T-cell (primary cell): ENCODE measurements around the gene KEL. TPM values are rescaled to one million over a fixed set of nuclear protein-coding genes. Genes with fewer than 3 reads are reported as not detected.
A peak's percentile ranks its signal among the peaks of the same experiment; 100 is the strongest.

Experiments
- ATAC-seq, 4 experiments: fragments of 200-7000 bp in 3 of 4; fragments of 150-1000 bp in 1 of 4; cut with Tn5 transposase; replicated peaks in 1 of 4; 1 replicate in 3 of 4; 2 replicates in 1 of 4; pipeline ENCODE4 v1.10.0; 2021; ENCODE audit warnings: moderate library complexity in 3 of 4, mild to moderate bottlenecking in 2 of 4, moderate number of reproducible peaks in 1 of 4
- CTCF ChIA-PET, 2 donors: fragments of 300-600 bp; sonication (Branson Sonifier 250); formaldehyde crosslinking; loops; one replicate each; lab custom pipeline; 2022; ENCODE audit warnings: antibody characterized with exemption in 2 of 2; lab: Charles Lee
- POLR2A ChIA-PET, 2 donors: fragments of 300-600 bp; sonication (Branson Sonifier 250); formaldehyde crosslinking; loops; one replicate each; lab custom pipeline; 2022; ENCODE audit warnings: antibody characterized with exemption in 2 of 2; lab: Charles Lee
- DNase-seq, 35 experiments: peaks; one replicate each; pipeline versions ENCODE4 v3.0.0 to v3.0.0-alpha.2; 2013 to 2023
- H3K27ac ChIP-seq: one replicate; pipeline ENCODE4 v1.5.1; 2013; ENCODE audit warnings: low read length
- H3K27me3 ChIP-seq, 2 experiments: replicated peaks in 1 of 2; 1 replicate in 1 of 2; 2 replicates in 1 of 2; pipeline versions ENCODE4 v1.6.1 to v1.7.0; 2013; ENCODE audit warnings: low read length in 1 of 2, mixed read lengths in 1 of 2; ENCODE audit not compliant: control insufficient read depth in 2 of 2, insufficient read depth in 2 of 2; ENCODE audit errors: extremely low read depth in 1 of 2
- H3K36me3 ChIP-seq, 2 donors: 1 replicate in 1 of 2; 2 replicates in 1 of 2; pipeline versions ENCODE4 v1.6.1 to v1.7.0; 2013; ENCODE audit warnings: low read length in 1 of 2; ENCODE audit not compliant: control insufficient read depth in 2 of 2, insufficient read depth in 1 of 2; ENCODE audit errors: extremely low read depth in 1 of 2
- H3K4me1 ChIP-seq, 2 experiments: 1 replicate in 1 of 2; 2 replicates in 1 of 2; pipeline versions ENCODE4 v1.6.1 to v1.7.0; 2013; ENCODE audit warnings: low read length in 2 of 2, mixed read lengths in 1 of 2; ENCODE audit not compliant: insufficient read depth in 2 of 2, control insufficient read depth in 1 of 2; ENCODE audit errors: extremely low read depth in 1 of 2
- H3K4me3 ChIP-seq, 2 donors: 1 replicate in 1 of 2; 2 replicates in 1 of 2; pipeline versions ENCODE4 v1.5.1 to v1.7.0; 2013; ENCODE audit warnings: mild to moderate bottlenecking in 2 of 2, low read length in 1 of 2, moderate library complexity in 1 of 2; ENCODE audit not compliant: control insufficient read depth in 1 of 2; ENCODE audit errors: extremely low read depth in 1 of 2
- H3K9me3 ChIP-seq: 2 replicates; pipeline ENCODE4 v1.7.0; 2013
- H3K27ac Mint-ChIP-seq, 2 donors: one replicate each; pipeline ENCODE4 v1.8.0; 2020 to 2021; ENCODE audit warnings: mild to moderate bottlenecking in 2 of 2, mixed read lengths in 2 of 2
- H3K27me3 Mint-ChIP-seq, 2 donors: one replicate each; pipeline ENCODE4 v1.8.0; 2021 to 2022; ENCODE audit warnings: mixed read lengths in 2 of 2
- H3K36me3 Mint-ChIP-seq: one replicate; pipeline ENCODE4 v1.8.0; 2021; ENCODE audit warnings: mixed read lengths
- H3K4me1 Mint-ChIP-seq, 3 donors: one replicate each; pipeline ENCODE4 v1.8.0; 2020 to 2022; ENCODE audit warnings: mixed read lengths in 3 of 3, mild to moderate bottlenecking in 1 of 3
- H3K4me3 Mint-ChIP-seq, 3 donors: one replicate each; pipeline ENCODE4 v1.8.0; 2020 to 2022; ENCODE audit warnings: mild to moderate bottlenecking in 3 of 3, mixed read lengths in 3 of 3, moderate library complexity in 3 of 3
- H3K9me3 Mint-ChIP-seq, 3 donors: one replicate each; pipeline ENCODE4 v1.8.0; 2020 to 2022; ENCODE audit warnings: mixed read lengths in 3 of 3
- WGBS: methylation state at CpG from one replicate; pipeline ENCODE4 v1.1.5; 2013; ENCODE audit warnings: missing lambda C conversion rate; ENCODE audit not compliant: insufficient coverage; 5-methylcytosine and 5-hydroxymethylcytosine counted together
- total RNA-seq, 35 experiments: library from RNA in 6 of 35; stranded (reverse) in 6 of 35; fragments of 120-200 nt in 1 of 35; gene quantifications; one replicate each; pipeline versions ENCODE4 v1.2.1 to v1.2.4 and lab custom pipeline; 2013 to 2026

The KEL gene
- under 1 TPM; 0.14 to 0.82 (median 0.28) TPM for total RNA-seq
- total RNA-seq (2013): 0.07 TPM
- 0 to 0.56 (median 0.09) reads per million in 29 experiments for total RNA-seq (lab: John Stamatoyannopoulos, UW)

GRCh38 chr7:142961973-142962926 is at the start of gene KEL:
KEL (minus strand) TSS chr7:142962363; CDS start chr7:142962206, 157 bp downstream.
- H3K36me3 ChIP-seq: no peaks in the 10 kb centered on the region
- Mint-ChIP-seq H3K27ac (no peak within 1 kb of the TSS), H3K36me3 (no peaks in the 10 kb centered on the region), H3K4me3 (no peak within 1 kb of the TSS), H3K4me1 (no peaks in the 10 kb centered on the region), H3K9me3 (no peaks in the 10 kb centered on the region), H3K27me3 (peaks cover 23 to 44% of the 10 kb centered on the region in 2 donors)
- no peak within 1 kb of the TSS for H3K4me3 ChIP-seq
- H3K27me3 ChIP-seq: peaks cover 0 to 30% of the 10 kb centered on the region in 2 experiments
- H3K27ac ChIP-seq: no peak within 1 kb of the TSS
- WGBS: 70% methylated on average over 6 of the region's 9 CpGs
- no peaks in the 10 kb centered on the region for H3K9me3 ChIP-seq
- H3K4me1 ChIP-seq: no peaks in the 10 kb centered on the region
- ATAC-seq (no peak), DNase-seq (no peak)
- ChIA-PET CTCF (interaction anchor here in 1 of 2 donors (1.3 kb wide), 1 partner anchor 10 kb away, joined by 4 read pairs; no protein-coding TSS in a partner anchor), POLR2A (no interaction called here)

GRCh38 chr7:143008007-143008901 is 46.1 kb upstream of the KEL start:
- POLR2A ChIA-PET: no interaction called here
- CTCF ChIA-PET: interaction anchor here (0.5 to 10.2 kb wide), 19 partner anchors 9 to 681 kb away, joined by 3 to 111 read pairs (median 3); no protein-coding TSS in a partner anchor
- H3K27ac Mint-ChIP-seq: no peak overlapping the region
- Histone ChIP-seq H3K27ac (no peak overlapping the region), H3K9me3 (no peaks in the 10 kb centered on the region), H3K4me3 (no peak overlapping the region), H3K4me1 (peaks cover under 1 to 2% of the 10 kb centered on the region in 2 experiments), H3K27me3 (peaks cover 0 to 7% of the 10 kb centered on the region in 2 experiments), H3K36me3 (no peaks in the 10 kb centered on the region)
- DNase-seq (peak; percentile 48 to 91 (median 75)), ATAC-seq (peak; percentile 85 to 94 (median 90))
- H3K36me3 Mint-ChIP-seq: no peaks in the 10 kb centered on the region
- peaks cover 4 to 7% (median 5%) of the 10 kb centered on the region in 3 donors for H3K4me1 Mint-ChIP-seq
- WGBS: 61% methylated on average over 18 of the region's 24 CpGs
- H3K4me3 Mint-ChIP-seq: no peak overlapping the region
- no peaks in the 10 kb centered on the region for H3K9me3 Mint-ChIP-seq
- H3K27me3 Mint-ChIP-seq: peaks cover 5 to 10% of the 10 kb centered on the region in 2 donors

- CTCF ChIA-PET: interaction anchor here (0.6 to 10.2 kb wide), 14 partner anchors 9 to 692 kb away, joined by 3 to 111 read pairs (median 4); no protein-coding TSS in a partner anchor
- ATAC-seq: no peak
- POLR2A ChIA-PET: no interaction called here
- Histone ChIP-seq H3K27ac (no peak overlapping the region), H3K4me3 (no peak overlapping the region), H3K9me3 (peaks cover 3% of the 10 kb centered on the region), H3K36me3 (no peaks in the 10 kb centered on the region), H3K27me3 (peaks cover 0 to 7% of the 10 kb centered on the region in 2 experiments), H3K4me1 (peaks cover 2 to 5% of the 10 kb centered on the region in 2 experiments)
- no peak overlapping the region for H3K4me3 Mint-ChIP-seq
- H3K4me1 Mint-ChIP-seq: peaks cover 8 to 10% (median 9%) of the 10 kb centered on the region in 3 donors
- H3K27ac Mint-ChIP-seq: no peak overlapping the region
- no peak for DNase-seq
- H3K36me3 Mint-ChIP-seq: no peaks in the 10 kb centered on the region
- peaks cover 4 to 5% of the 10 kb centered on the region in 2 donors for H3K27me3 Mint-ChIP-seq
- H3K9me3 Mint-ChIP-seq: no peaks in the 10 kb centered on the region
- WGBS: 71% methylated on average over 1 of the region's 6 CpGs
Measured at GRCh38 chr7:143005632-143006260, 43.6 kb upstream of the KEL start.

- peak overlapping the region in 1 of 2 donors; percentile 28 for H3K4me3 ChIP-seq
- peaks cover 3% of the 10 kb centered on the region for H3K9me3 ChIP-seq
- peaks cover 2 to 5% of the 10 kb centered on the region in 2 experiments for H3K4me1 ChIP-seq
- DNase-seq: peak in 31 of 35 experiments; percentile 6 to 80 (median 25)
- H3K27me3 ChIP-seq: peaks cover 0 to 7% of the 10 kb centered on the region in 2 experiments
- ChIA-PET CTCF (interaction anchor here (0.5 to 6.4 kb wide), 26 partner anchors 9 to 1028 kb away, joined by 3 to 49 read pairs (median 4); no protein-coding TSS in a partner anchor), POLR2A (no interaction called here)
- H3K27ac Mint-ChIP-seq: peak overlapping the region; percentile 44 to 53
- peaks cover 4 to 5% of the 10 kb centered on the region in 2 donors for H3K27me3 Mint-ChIP-seq
- peak; percentile 74 to 76 (median 75) for ATAC-seq
- H3K4me3 Mint-ChIP-seq: peak overlapping the region; percentile 63 to 75 (median 71)
- no peaks in the 10 kb centered on the region for H3K9me3 Mint-ChIP-seq
- H3K4me1 Mint-ChIP-seq: peaks cover 8 to 10% (median 9%) of the 10 kb centered on the region in 3 donors
- WGBS: 0% methylated on average over 1 of the region's 6 CpGs
- H3K36me3 Mint-ChIP-seq: no peaks in the 10 kb centered on the region
- no peak overlapping the region for H3K27ac ChIP-seq
- H3K36me3 ChIP-seq: no peaks in the 10 kb centered on the region
Measured at GRCh38 chr7:143003393-143004051, 41.4 kb upstream of the KEL start.

GRCh38 chr7:143002898-143003297 is 40.7 kb upstream of the KEL start:
- Histone ChIP-seq H3K9me3 (peaks cover 3% of the 10 kb centered on the region), H3K4me1 (peaks cover 2 to 5% of the 10 kb centered on the region in 2 experiments), H3K4me3 (peak overlapping the region in 1 of 2 donors; percentile 28), H3K36me3 (no peaks in the 10 kb centered on the region), H3K27me3 (peaks cover 0 to 6% of the 10 kb centered on the region in 2 experiments), H3K27ac (no peak overlapping the region)
- POLR2A ChIA-PET: no interaction called here
- no peak overlapping the region for H3K27ac Mint-ChIP-seq
- peaks cover 2 to 3% of the 10 kb centered on the region in 2 donors for H3K27me3 Mint-ChIP-seq
- CTCF ChIA-PET: interaction anchor here (0.5 to 6.4 kb wide), 24 partner anchors 8 to 699 kb away, joined by 3 to 49 read pairs (median 4); no protein-coding TSS in a partner anchor
- H3K4me3 Mint-ChIP-seq: peak overlapping the region; percentile 63 to 75 (median 71)
- H3K9me3 Mint-ChIP-seq: no peaks in the 10 kb centered on the region
- ATAC-seq (no peak), DNase-seq (no peak)
- WGBS: 91% methylated on average over 4 of the region's 5 CpGs
- H3K36me3 Mint-ChIP-seq: no peaks in the 10 kb centered on the region
- peaks cover 7 to 8% (median 7%) of the 10 kb centered on the region in 3 donors for H3K4me1 Mint-ChIP-seq
